Liver (tissue), 9 donors: ENCODE results near the gene ANKRD27. TPM values are rescaled to one million over a fixed set of nuclear protein-coding genes. Genes with fewer than 3 reads are reported as not detected.
"Not testable (repeated sequence)": the region's sequence is repeated elsewhere in the genome, so short reads cannot be mapped to it uniquely, and the experiment has no call there.

Experiments
- DNase-seq: peaks from one replicate; pipeline ENCODE4 v3.0.0-alpha.2; 2017; ENCODE audit warnings: low spot score
- H3K27ac ChIP-seq, 2 donors: one replicate each; pipeline ENCODE4 v1.7.0; 2013; ENCODE audit warnings: inconsistent platforms in 2 of 2, low read length in 2 of 2, control low read depth in 1 of 2, low read depth in 1 of 2, mild to moderate bottlenecking in 1 of 2
- H3K27me3 ChIP-seq, 4 donors: one replicate each; pipeline versions ENCODE4 v1.6.1 to v1.7.0; 2013; ENCODE audit warnings: low read length in 3 of 4, inconsistent platforms in 1 of 4, mild to moderate bottlenecking in 1 of 4, moderate library complexity in 1 of 4; ENCODE audit not compliant: control insufficient read depth in 4 of 4, insufficient read depth in 4 of 4
- H3K36me3 ChIP-seq, 4 donors: one replicate each; pipeline versions ENCODE4 v1.6.1 to v1.7.0; 2013; ENCODE audit warnings: low read length in 3 of 4, mild to moderate bottlenecking in 3 of 4, low read depth in 1 of 4, moderate library complexity in 1 of 4; ENCODE audit not compliant: control insufficient read depth in 4 of 4, insufficient read depth in 3 of 4
- H3K4me1 ChIP-seq, 4 donors: one replicate each; pipeline versions ENCODE4 v1.6.1 to v1.7.0; 2013; ENCODE audit warnings: low read length in 3 of 4, mild to moderate bottlenecking in 3 of 4, moderate library complexity in 1 of 4; ENCODE audit not compliant: control insufficient read depth in 4 of 4, insufficient read depth in 4 of 4
- H3K4me3 ChIP-seq, 3 donors: one replicate each; pipeline versions ENCODE4 v1.6.1 to v1.7.0; 2013; ENCODE audit warnings: low read length in 3 of 3, control low read depth in 1 of 3, low read depth in 1 of 3, mild to moderate bottlenecking in 1 of 3
- H3K9ac ChIP-seq, 2 donors: one replicate each; pipeline ENCODE4 v1.7.0; 2013; ENCODE audit warnings: low read length in 2 of 2, mild to moderate bottlenecking in 2 of 2, moderate library complexity in 2 of 2, control low read depth in 1 of 2, low read depth in 1 of 2
- H3K9me3 ChIP-seq, 4 donors: one replicate each; pipeline versions ENCODE4 v1.6.1 to v1.7.0; 2013; ENCODE audit warnings: low read length in 3 of 4; ENCODE audit not compliant: control insufficient read depth in 4 of 4
- FOXA1 ChIP-seq: IDR thresholded peaks from 2 replicates; pipeline ENCODE4 v1.6.1; 2016; ENCODE audit warnings: antibody characterized with exemption
- FOXA2 ChIP-seq: IDR thresholded peaks from 2 replicates; pipeline ENCODE4 v1.6.1; 2016; ENCODE audit warnings: antibody characterized with exemption
- GABPA ChIP-seq, 2 donors: IDR thresholded peaks in 1 of 2; conservative IDR thresholded peaks in 1 of 2; 2 replicates each; pipeline ENCODE4 v1.6.1; 2016; ENCODE audit warnings: antibody characterized with exemption in 2 of 2, mild to moderate bottlenecking in 1 of 2, moderate library complexity in 1 of 2
- HNF4G ChIP-seq: IDR thresholded peaks from 2 replicates; pipeline ENCODE4 v1.6.1; 2016; ENCODE audit warnings: antibody characterized with exemption
- JUND ChIP-seq, 2 donors: IDR thresholded peaks; 2 replicates each; pipeline ENCODE4 v1.6.1; 2016; ENCODE audit warnings: antibody characterized with exemption in 2 of 2
- NR2F2 ChIP-seq: IDR thresholded peaks from 2 replicates; pipeline ENCODE4 v1.6.1; 2016; ENCODE audit warnings: antibody characterized with exemption
- RXRA ChIP-seq, 2 donors: IDR thresholded peaks; 2 replicates each; pipeline ENCODE4 v1.6.1; 2017 to 2018; ENCODE audit warnings: antibody characterized with exemption in 2 of 2, mild to moderate bottlenecking in 1 of 2
- SP1 ChIP-seq: IDR thresholded peaks from 2 replicates; pipeline ENCODE4 v1.6.1; 2018; ENCODE audit warnings: antibody characterized with exemption, mild to moderate bottlenecking
- TAF1 ChIP-seq: conservative IDR thresholded peaks from 2 replicates; pipeline ENCODE4 v1.6.1; 2016; ENCODE audit warnings: antibody characterized with exemption, mild to moderate bottlenecking
- YY1 ChIP-seq: IDR thresholded peaks from 2 replicates; pipeline ENCODE4 v1.6.1; 2016; ENCODE audit warnings: antibody characterized with exemption, mild to moderate bottlenecking
- WGBS: extraction: QIAGEN DNeasy Blood & Tissue Kit; methylation state at CpG from one replicate; pipeline ENCODE4 v1.1.7; 2013; 5-methylcytosine and 5-hydroxymethylcytosine counted together
- polyA plus RNA-seq, 2 donors: library from polyadenylated mRNA; stranded (reverse) in 1 of 2; unstranded in 1 of 2; fragments of 200-250 nt in 1 of 2; fragments of >200 nt in 1 of 2; fragmentation: Nextera tagmentation in 1 of 2; extraction: Ambion mirVana in 1 of 2; gene quantifications; one replicate each; pipeline versions ENCODE4 v1.2.1 to v1.2.3, GENCODE V29; 2013 to 2015
- total RNA-seq, 2 donors: library from RNA; depleted of rRNA; stranded (reverse); fragments of >200 nt; gene quantifications; one replicate each; pipeline ENCODE4 v1.2.3, GENCODE V29; 2014
- TF ChIP-seq, protein P1 (sequence below): IDR thresholded peaks from 2 replicates; pipeline ENCODE4 v1.6.1; 2016; ENCODE audit warnings: antibody characterized with exemption, mild to moderate bottlenecking
- TF ChIP-seq, protein P2 (sequence below): fragments of 150-350 bp; IDR thresholded peaks from 2 replicates; pipeline ENCODE4 v1.5.1; 2017; ENCODE audit warnings: improper control_type of control experiment, low read depth, low read length; ENCODE audit not compliant: missing input control
- TF ChIP-seq, protein P3 (sequence below): IDR thresholded peaks from 2 replicates; pipeline ENCODE4 v1.6.1; 2016; ENCODE audit warnings: antibody characterized with exemption
- TF ChIP-seq, protein P4 (sequence below): IDR thresholded peaks from 2 replicates; pipeline ENCODE4 v1.6.1; 2016; ENCODE audit warnings: antibody characterized with exemption
- donor health status: healthy.
- donor health status: healthy.
- donor health status: healthy.
- donor health status: healthy.
- donor health status: healthy.

ANKRD27 gene
- total and polyA plus RNA-seq, 4 donors, result 3.4 to 14.2 (median 7.8) TPM

DNA sequence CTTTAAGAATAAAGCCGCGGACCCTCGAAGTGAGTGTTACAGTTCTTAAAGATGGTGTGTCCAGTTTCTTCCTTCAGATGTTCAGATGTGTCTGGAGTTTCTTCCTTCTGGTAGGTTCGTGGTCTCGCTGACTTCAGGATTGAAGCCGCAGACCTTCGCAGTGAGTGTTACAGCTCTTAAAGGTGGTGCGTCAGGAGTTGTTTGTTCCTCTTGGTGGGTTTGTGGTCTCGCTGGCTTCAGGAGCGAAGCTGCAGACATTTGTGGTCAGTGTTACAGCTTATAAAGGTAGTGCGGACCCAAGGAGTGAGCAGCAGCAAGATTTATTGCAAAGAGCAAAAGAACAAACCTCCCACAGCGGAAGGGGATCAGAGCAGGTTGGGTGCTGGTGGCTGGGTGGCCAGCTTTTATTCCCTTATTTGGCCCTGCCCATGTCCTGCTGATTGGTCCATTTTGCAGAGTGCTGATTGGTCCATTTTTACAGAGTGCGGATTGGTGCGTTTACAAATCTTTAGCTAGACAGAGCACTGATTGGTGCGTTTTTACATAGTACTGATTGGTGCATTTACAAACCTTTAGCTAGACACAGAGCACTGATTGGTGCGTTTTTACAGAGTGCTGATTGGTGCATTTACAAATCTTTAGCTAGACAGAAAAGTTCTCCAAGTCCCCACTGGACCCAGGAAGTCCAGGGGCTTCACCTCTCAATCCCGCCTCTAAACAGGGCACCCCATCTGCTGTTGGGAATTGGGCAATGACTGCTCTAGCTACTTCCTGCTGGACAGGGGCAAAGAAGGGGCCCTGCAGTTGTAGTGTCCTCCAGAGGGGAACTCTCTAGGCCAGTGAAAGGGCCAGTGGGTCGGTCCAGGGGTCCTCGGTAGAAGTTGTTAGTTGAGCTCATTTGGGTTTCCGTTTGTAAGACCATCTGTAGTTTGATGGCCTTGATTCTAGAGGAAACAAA, 18.4 kb upstream of the ANKRD27 start:
- Histone ChIP-seq H3K9ac (peak overlapping the region in 1 of 2 donors; percentile 16), H3K4me1 (peaks cover 11 to 42% (median 24%) of the 10 kb centered on the region in 4 donors), H3K4me3 (peak overlapping the region in 1 of 3 donors; percentile 84)
- H3K9me3 ChIP-seq, H3K27me3 ChIP-seq, H3K27ac ChIP-seq, H3K36me3 ChIP-seq, DNase-seq: not testable (repeated sequence)
- WGBS, result 83% methylated on average over 20 of the region's 20 CpGs

DNA sequence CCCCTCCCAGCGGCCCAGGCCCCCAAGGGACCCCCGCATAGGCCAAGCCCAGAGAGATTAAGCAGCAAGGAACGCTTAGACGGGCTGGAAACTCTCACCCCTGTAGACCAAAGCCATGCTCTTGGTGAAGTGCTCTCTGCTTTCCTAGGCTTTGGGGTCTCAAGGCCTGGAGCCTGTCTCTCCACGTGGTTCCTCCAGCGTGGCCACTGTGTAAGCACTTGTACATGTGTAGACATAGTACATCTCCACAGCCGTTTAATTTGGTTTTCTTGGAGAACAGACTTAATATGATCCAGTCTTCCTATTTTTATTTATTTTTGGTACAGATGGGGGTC, 17.7 kb upstream of the ANKRD27 start:
- no peaks in the 10 kb centered on the region for H3K9me3 ChIP-seq
- peaks cover 11 to 42% (median 24%) of the 10 kb centered on the region in 4 donors for H3K4me1 ChIP-seq
- TF ChIP-seq TAF1 (no peak), FOXA1 (no peak), FOXA2 (no peak), JUND (IDR thresholded peaks at IDR 0.05) (no peak), RXRA (IDR thresholded peaks at IDR 0.05) (no peak), SP1 (no peak), NR2F2 (no peak), YY1 (no peak), HNF4G (no peak), GABPA (IDR thresholded peaks at IDR 0.05 in 1 of 2, conservative IDR thresholded peaks at IDR 0.05 in 1 of 2) (no peak)
- TF ChIP-seq, protein P1, sequence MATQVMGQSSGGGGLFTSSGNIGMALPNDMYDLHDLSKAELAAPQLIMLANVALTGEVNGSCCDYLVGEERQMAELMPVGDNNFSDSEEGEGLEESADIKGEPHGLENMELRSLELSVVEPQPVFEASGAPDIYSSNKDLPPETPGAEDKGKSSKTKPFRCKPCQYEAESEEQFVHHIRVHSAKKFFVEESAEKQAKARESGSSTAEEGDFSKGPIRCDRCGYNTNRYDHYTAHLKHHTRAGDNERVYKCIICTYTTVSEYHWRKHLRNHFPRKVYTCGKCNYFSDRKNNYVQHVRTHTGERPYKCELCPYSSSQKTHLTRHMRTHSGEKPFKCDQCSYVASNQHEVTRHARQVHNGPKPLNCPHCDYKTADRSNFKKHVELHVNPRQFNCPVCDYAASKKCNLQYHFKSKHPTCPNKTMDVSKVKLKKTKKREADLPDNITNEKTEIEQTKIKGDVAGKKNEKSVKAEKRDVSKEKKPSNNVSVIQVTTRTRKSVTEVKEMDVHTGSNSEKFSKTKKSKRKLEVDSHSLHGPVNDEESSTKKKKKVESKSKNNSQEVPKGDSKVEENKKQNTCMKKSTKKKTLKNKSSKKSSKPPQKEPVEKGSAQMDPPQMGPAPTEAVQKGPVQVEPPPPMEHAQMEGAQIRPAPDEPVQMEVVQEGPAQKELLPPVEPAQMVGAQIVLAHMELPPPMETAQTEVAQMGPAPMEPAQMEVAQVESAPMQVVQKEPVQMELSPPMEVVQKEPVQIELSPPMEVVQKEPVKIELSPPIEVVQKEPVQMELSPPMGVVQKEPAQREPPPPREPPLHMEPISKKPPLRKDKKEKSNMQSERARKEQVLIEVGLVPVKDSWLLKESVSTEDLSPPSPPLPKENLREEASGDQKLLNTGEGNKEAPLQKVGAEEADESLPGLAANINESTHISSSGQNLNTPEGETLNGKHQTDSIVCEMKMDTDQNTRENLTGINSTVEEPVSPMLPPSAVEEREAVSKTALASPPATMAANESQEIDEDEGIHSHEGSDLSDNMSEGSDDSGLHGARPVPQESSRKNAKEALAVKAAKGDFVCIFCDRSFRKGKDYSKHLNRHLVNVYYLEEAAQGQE, result no peak
- TF ChIP-seq, protein P2, sequence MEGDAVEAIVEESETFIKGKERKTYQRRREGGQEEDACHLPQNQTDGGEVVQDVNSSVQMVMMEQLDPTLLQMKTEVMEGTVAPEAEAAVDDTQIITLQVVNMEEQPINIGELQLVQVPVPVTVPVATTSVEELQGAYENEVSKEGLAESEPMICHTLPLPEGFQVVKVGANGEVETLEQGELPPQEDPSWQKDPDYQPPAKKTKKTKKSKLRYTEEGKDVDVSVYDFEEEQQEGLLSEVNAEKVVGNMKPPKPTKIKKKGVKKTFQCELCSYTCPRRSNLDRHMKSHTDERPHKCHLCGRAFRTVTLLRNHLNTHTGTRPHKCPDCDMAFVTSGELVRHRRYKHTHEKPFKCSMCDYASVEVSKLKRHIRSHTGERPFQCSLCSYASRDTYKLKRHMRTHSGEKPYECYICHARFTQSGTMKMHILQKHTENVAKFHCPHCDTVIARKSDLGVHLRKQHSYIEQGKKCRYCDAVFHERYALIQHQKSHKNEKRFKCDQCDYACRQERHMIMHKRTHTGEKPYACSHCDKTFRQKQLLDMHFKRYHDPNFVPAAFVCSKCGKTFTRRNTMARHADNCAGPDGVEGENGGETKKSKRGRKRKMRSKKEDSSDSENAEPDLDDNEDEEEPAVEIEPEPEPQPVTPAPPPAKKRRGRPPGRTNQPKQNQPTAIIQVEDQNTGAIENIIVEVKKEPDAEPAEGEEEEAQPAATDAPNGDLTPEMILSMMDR, result no peak
- TF ChIP-seq, protein P3, sequence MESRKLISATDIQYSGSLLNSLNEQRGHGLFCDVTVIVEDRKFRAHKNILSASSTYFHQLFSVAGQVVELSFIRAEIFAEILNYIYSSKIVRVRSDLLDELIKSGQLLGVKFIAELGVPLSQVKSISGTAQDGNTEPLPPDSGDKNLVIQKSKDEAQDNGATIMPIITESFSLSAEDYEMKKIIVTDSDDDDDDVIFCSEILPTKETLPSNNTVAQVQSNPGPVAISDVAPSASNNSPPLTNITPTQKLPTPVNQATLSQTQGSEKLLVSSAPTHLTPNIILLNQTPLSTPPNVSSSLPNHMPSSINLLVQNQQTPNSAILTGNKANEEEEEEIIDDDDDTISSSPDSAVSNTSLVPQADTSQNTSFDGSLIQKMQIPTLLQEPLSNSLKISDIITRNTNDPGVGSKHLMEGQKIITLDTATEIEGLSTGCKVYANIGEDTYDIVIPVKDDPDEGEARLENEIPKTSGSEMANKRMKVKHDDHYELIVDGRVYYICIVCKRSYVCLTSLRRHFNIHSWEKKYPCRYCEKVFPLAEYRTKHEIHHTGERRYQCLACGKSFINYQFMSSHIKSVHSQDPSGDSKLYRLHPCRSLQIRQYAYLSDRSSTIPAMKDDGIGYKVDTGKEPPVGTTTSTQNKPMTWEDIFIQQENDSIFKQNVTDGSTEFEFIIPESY, result no peak
- TF ChIP-seq, protein P4, sequence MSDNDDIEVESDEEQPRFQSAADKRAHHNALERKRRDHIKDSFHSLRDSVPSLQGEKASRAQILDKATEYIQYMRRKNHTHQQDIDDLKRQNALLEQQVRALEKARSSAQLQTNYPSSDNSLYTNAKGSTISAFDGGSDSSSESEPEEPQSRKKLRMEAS, result no peak

More for the DNA sequence above, 17.7 kb upstream of the ANKRD27 start:
- peak overlapping the region in 1 of 2 donors; percentile 16 for H3K9ac ChIP-seq
- H3K27me3 ChIP-seq, result no peaks in the 10 kb centered on the region
- WGBS, result 61% methylated on average over 7 of the region's 7 CpGs
- peak overlapping the region; percentile 5 to 69 for H3K27ac ChIP-seq
- no peaks in the 10 kb centered on the region for H3K36me3 ChIP-seq
- peak overlapping the region; percentile 38 to 84 (median 51) for H3K4me3 ChIP-seq
- DNase-seq, result no peak
